Muscle of back (tissue), 11 donors: ENCODE data around the gene PTPRN2. TPM values are rescaled to one million over a fixed set of nuclear protein-coding genes. Genes with fewer than 3 reads are reported as not detected.

Experiments used
- DNase-seq, 3 donors: peaks; one replicate each; pipeline versions ENCODE4 v3.0.0 to v3.0.0-alpha.2; 2013
- polyA plus RNA-seq, 10 donors: library from polyadenylated mRNA; unstranded; fragments of 120-200 nt; gene quantifications; one replicate each; pipeline ENCODE4 v1.2.1, GENCODE V29; 2013; ENCODE audit not compliant: insufficient read length in 10 of 10

PTPRN2 gene
- polyA plus RNA-seq, 10 donors, result 1.8 to 3.1 (median 2.1) TPM

DNA sequence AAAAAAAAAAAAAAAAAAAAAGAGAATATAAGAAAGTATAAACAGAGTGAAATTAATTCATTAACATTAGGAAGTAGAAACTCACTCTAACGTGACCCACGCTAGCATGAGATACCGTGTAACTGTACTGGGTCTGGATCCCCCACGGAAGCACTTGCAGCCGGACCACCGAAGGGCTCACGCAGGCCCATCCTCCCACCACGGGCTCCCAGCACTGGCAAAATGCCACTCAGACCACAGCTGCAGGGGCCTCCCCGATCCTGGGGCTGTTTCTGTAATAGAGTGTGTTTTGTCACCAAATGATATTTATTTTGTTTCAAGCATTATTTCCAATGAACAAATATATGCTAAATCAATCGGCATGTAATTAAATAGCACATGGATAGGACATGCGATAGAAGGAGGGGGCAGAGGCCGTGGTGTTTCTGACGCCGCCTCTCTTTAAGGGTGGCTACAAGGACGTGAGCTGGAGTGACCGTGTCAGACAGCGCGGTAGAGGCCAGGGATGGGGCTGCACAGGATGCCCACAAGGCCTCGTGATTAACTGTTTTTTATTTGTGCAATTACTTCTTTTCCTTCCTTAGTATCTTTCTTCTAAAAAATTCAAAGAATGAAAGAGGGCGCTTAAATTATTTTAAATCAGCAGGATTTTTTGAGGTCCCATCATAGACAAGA is 568.5 kb downstream of the PTPRN2 start:
- DNase-seq, result peak in 1 of 3 donors; percentile 22

DNA sequence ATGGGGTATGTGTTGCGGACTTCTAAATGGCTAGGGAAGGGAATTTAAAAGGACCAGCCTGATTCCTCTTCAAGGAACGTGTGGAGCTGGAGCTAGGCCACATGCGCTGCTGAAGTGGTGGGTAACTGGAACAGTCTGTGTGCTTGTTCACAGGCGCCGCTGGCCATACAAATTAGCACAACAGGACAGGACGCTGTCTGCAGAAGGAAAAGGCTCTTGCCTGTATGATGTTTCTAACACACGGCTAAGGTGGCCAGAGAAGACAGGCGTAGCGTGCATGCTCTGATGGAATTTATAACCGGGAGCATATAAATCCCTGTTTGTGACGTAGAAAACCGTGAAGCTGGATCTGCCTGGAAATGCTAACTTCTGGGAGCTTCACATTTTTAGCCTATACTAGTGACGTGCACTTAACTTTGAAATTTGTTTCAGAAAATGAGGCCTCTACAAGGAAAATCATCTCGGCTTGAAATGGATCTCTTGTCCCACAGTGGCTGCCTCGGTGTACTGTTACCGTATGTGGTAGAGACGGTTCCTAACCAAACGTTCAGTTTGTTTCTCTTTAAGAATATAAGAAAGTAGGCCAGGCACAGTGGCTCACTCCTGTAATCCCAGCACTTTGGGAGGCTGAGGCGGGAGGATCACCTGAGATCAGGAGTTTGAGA is 569.4 kb downstream of the PTPRN2 start:
- DNase-seq, result peak in 2 of 3 donors; percentile 17 to 22

DNA sequence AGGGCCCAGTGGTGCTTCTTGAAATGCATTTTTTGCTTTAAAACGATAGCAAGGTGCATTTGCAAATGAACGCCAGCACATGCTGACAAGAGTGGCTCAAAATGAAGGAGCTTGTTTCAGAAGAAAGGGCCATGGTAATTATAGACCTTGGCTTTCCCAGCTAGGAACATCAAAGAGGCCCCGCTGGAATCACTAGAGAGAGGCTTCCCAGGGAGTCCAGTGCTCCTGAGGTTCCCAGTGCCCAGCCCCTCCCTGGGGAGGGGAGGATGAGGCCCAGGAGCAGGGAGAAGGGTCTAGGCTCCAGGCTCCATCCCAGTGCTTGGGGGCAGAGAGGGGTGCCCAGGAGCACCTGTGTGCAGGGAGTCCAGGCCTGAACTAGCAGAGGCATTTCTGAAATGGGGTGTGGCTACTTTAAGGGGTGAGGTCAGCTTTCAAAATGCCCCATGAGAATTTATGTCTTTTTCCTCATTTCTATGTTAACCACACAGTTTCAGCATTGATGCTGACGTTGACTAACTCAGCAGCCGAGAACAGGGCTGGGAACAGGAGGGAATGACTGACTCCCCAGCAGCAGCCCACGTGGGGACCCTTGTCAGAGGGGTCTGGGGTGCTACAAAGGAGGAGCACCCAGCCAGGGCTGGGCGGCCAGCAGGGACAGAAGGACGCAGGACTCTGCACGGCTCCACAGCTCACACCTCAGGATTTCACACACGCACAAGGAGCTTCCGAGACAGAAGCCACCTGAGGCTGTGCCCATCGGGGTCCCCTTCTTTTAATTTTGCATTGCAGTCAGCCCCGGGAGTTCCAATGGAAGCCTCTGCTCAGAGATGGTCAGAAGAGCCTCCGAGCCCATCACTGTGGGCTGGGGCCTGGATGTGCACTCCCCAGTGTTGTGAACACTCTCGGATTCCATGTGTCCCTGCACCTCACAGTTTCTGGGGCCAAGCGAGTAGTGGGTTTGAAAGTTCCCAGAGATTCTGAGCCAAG is 570.2 kb downstream of the PTPRN2 start:
- DNase-seq, result peak in 2 of 3 donors; percentile 12 to 34

DNA sequence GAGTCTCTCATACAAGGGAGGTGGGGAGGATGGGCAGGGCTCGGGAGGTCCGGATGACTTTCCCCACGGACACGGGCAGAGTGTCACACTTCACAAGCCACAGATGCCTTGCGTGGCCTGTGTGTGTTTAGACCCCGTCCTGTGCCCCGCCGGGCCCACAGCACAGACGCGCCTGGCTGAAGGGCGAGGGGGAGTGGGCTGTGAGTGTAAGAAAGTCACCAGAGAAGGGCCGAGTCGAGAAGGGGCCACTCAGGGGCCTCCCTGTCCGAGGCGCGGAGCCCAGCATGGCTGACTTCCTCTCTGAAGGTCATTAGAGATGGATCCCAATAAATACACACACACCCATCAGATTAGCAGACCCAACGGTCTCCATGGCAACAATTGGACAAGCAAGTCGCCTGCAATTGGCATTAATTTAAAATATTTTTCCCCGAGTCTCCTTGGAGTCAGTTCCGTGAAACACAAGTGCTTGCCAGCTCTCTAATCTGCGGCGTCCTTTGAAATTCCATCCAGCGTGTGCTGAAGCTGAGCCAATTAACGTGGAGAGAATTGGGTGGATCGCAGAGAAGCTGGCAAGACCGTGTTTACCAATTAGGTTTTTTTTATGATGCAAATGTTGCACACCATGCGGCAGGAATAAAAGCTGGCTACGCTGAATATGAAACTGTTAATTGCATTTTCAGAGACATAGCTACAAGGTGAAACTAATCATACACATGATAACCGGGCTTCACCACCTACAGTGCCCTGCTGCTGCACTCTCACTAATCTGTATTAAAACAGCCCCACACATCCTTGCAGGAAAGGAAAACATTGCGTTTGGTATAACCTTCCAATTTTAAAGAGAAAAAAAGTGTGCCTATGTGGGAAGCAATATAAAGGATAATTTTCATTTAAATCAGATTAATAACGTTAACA is 571.2 kb downstream of the PTPRN2 start:
- peak in 2 of 3 donors; percentile 53 to 72 for DNase-seq

DNA sequence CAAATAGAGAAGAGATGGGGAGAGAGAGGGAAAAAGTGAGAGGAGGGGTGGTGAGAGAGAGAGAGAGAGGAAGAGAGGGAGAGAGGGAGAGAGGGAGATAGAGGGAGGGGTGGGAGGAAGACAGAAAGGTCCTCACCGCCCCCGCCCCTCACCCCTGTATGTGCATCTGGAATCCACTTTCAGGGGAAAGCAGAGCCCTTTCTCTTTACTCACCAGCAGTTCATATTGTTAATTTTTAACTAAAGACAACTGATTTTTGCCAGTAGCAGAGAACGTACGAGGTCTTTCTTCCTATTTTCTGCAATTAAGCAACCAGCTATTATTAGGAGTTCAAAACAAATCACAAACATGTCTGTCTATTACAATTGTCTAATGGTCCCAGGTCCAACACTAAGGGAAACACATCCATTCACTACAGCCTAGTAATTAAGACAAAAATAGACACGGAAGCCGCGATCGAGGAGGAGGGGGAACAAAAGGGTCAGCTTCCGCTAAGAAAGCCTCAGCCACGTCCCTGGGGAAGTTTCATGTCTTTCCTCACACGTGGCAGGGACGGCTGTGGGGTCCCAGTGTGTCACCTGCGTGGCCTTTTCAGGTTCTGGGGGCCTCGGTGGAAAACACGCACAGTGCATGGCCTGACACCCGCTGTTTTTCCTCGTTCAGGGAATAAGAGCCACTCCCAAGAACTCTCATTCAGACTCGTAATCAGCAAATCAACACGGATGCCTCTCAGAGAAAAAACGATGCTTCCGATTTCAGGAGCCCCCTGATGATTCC is 572.0 kb downstream of the PTPRN2 start:
- DNase-seq, result peak in 2 of 3 donors; percentile 21 to 39

DNA sequence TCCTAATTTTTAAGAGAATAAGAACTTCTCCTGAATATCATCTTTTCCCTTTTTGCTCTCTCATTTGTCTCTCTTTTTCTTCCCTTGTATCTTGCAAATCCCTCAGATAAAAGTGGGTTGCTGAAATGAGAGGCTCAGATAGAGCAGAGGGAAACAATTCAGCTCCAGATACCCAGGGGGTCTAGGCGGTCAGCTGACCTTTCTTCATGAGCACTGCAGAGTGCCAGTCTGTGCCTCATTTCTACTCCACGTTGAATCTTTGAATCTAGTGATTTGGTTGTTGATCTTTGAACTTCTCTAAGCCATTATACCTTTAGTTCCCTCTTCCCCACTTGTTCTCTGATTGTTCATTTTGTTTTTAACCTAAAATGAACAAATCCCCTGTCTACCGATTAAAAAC is 572.6 kb downstream of the PTPRN2 start:
- DNase-seq, result no peak

DNA sequence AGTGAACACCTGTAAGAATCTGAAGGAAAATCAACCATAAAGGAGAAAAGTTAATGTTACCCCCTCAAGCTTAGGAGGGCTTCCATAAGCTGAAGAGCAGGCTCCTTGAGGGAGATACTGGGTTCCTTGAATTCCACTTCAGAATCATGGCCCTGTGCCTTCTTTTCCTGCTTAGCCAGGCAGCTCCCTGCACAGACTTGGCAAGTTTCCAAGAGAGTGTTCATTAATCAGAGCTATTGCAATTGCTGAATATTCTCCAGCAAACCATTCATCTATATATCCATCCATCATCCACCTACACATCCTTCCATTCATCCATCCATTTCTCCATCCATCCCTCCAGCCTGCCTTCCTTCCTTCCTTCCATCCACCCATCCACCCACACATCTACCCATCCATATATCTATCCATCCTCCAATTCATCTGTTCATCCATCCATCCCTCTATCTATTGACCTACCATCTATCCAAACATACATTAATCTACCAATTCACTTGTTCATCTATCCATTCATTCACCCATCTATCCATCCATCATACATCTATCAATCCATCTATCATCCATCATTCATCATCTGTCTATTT is 574.4 kb downstream of the PTPRN2 start:
- no peak for DNase-seq

DNA sequence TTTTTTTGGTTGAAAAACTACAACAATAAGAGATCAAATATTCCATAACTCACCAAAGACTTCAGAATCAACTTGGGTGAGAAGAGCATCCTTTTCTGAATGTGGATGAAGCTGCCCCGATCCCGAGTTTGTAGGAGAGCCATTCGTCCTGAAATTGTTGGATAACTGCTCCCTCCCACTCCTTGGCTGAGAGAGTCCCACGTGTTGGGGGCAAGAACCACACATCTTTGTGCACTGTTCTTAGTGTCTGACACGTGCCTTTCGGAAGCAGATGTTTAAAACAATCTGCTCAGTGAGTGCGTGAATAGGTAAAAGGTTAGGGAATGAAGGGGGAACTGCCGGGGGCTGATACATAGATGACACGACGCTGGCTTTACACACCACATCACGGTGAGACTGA is 575.7 kb downstream of the PTPRN2 start:
- no peak for DNase-seq

DNA sequence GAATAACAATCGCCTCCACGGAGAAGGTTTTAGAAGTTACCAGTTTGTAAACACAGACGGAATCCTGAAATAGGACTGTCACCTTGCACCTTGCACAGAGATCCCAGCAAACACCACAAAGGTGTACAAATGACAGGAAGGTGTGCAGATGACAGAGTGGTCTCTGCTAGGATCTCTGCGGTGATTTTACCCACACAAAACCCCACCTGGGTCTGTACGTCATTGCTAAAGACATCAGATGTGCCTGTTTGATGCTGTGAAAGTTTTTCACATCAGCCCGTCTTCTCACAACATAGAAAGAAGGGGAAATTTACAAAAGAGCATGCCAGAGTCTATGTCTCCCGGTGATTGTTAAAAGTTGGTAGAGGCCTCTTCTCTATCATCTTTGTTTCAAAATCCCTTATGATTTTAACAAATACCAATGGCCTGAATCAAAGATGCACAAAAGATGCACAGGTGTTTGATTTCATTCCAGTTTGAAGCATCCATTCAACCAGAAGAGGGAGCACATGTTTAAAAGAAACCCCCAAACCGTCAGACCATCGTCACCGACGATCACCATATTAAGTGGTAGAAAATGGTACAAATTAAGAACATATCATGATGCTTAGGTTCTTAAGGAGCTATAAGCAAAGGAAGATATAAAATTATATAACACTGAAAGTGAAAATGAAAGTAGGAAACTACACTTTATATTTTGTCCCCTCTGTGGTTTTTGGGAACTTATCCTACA is 576.5 kb downstream of the PTPRN2 start:
- DNase-seq, result no peak

DNA sequence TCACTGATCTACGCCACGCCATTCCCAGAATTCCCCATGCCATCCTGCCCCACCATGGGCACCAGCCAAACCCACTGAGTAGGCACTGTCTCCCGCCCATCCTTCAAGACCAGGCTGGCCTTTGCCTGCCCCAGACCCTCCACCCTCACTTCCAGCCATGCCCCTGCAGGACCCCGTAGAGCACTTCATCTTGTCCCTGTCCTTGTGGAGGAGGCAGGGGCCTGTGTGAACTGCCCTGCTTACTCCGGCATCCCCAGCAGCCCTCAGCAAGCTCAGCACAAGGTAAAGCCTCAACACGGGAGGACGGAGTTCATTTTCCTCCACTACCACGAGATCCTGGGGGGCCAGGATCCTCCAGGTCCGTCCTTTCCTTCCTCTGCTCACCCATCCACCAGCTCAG is 577.7 kb downstream of the PTPRN2 start:
- no peak for DNase-seq

DNA sequence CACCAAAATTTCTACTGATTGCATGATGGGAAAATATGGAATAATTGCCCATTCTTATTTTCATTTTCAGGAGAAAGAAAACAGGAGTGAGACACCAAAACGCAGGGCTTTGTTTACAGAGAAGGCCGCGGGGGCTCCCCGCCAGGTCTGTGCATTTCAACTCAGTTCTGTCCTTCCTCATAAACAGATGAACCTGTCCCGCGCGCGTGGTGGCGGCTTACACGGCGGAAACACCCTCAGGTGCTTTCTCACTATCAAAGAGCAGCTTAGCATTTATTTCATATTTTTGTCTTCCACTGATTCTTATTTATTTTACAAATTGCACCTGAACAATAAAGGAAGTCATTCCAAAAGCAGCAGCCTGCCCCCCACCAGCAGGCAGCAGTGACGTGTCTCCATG is 579.4 kb downstream of the PTPRN2 start:
- no peak for DNase-seq

DNA sequence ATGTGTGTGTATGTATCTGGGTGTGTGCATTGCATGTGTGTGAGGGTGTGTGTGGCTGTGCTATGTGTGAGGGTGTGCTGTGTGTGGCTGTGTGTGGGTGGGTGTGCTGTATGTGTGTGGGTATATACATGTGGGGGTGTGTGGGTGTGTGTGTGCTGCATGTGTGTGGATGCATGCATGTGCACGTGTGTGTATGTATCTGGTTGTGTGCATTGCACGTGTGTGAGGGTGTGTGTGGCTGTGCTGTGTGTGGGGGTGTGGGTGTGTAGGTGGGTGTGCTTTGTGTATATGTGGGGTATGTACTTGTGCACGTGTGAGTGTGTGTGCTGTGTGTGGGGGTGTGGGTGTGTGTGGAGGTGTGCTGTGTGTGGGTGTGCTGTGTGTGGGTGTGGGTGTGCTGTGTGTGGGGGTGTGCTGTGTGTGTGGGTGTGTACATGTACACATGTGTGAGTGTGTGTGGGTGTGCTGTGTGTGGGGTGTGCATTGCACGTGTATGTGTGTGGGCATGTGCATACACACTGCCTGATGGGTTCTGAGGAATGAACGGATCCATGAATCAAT is 579.8 kb downstream of the PTPRN2 start:
- no peak for DNase-seq

DNA sequence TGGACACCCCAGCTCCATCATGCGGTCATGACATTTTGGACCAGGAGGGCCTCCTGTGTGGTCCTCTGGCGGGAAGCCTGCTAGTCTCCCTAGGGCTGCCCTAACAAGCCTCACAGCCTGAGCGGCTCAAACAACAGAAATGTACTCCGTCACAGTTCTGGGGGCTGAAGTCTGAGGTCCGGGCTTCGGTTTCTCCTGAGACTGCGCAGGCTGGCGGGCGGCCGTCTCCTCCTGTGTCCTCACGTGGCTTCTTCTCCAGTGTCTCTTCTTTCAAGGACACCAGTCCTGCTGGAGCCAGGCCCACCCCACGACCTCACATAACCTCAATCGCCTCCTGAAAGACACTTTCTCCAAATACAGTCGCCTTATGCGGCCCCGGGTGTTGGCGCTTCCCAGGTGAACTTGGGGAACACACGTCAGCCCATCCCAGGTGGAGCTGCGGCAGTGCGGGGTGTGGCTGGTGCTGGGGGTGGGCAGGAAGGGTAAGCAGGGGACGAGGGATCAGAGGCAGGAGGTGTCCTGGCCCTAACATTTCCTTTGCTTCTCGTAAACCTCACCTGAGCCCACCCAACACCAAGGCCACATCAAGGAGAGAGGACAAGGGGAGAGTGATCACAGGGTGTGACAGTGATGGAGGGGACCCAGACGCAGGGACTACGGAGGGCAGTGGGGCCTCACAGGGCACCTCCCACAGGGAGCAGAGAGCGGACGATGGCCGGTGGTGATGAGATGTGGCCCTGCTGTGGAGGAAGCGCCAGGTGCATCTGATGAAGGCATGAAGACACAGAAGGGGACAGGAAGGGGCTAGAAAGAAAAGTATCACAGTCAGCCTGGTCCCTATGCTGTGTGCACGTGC is 580.6 kb downstream of the PTPRN2 start:
- DNase-seq, result no peak

DNA sequence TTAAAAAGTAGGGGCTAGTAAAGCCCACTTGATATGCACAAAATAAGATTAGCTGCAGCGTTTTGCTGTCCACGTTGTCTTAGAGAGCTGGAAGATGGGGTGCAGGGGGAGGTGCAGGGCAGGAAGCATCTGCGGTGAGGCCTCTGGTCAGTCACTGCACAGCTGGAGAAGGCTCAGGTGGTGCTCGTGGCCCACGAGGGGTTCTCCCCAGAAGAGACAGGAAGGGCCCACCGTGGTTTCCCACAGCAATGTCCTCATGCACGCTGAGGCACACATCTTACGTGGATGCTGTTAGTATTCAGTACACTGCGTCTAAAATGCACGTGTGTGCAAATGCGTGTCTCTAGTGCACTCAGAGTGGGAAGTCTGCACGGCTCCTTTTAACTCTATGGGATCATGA is 582.1 kb downstream of the PTPRN2 start:
- DNase-seq, result no peak

DNA sequence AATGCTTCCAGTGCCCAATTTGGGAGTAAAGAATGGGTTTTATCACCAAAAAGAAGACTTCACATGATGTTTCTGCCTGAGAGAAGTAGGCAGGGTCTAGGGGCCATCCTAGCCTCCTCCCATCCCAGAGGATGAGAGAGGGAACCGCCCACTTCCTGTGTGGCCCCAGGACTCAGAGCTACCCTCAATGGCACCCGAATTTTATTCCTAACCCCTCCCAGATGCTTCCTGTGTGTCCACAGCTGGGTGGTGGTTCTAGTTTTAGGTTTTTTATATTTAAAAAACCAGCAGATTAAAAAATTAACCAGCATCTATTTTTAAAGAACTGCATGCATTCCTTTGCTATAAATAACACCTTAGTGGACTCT is 583.5 kb downstream of the PTPRN2 start:
- DNase-seq, result no peak

DNA sequence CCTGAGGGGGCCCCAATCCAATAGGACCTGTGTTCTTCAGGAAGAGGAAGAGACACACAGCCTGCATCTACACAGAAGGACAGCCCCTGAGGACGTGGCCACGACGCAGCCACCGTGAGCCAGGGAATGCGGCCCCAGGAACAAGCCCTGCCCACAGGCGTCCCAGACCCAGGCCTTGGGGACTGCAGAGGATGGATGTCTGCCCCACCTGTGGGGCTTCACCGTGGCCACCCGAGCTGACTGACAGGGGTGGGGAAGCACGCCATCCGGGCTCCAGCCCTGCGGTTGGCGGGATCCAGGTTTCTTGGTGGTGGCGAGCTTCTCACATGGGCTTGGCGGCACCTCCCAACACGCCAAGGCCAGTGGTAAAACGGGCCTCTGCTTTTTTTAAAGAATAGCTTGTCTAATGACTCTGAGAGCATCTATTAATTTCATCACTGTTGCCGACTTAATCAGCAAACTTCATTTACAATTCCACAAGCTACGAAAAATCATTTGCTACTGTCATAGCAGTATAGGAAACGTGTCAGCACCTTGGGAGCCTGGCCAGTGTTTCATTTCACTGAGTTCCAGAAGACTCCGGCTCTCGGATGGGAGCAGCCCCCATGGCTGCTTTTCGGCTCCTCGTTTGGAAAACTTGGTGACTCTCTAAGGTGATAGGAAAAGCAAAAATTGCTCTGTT is 584.0 kb downstream of the PTPRN2 start:
- DNase-seq, result no peak

DNA sequence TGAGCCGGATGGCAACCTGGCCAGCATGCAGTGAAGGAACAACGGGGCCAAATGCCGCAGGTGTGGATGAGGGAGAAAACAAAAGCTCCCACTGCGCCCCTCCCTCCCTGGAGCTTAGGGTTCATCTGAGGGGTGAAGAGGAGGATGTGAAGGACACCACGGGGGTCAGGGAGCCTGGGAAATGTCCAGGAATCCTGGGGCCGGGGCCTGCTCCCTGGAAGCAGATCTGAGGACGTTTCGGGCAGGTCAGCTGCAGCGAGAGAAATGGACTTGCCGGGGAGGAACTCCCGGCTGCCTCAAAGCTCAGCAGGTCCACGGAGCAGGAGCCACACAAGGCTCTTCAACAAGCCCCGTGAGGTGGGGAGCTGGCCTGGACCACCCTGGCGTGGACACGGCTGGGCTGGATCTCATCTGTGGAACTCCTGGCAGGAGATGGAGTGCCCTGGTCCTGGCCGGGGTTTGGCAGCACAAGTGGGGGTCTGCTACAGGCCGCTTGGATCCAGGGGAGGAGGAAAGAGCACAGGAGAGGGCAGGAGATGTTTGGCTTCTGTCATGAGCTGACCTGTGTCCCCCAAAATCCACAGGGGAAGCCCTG is 585.0 kb downstream of the PTPRN2 start:
- DNase-seq, result no peak
